ENCODE results near the gene ZNF483. TPM values are rescaled to one million over a fixed set of nuclear protein-coding genes. Genes with fewer than 3 reads are reported as not detected.
"Not testable (repeated sequence)": the region's sequence is repeated elsewhere in the genome, so short reads cannot be mapped to it uniquely, and the experiment has no call there.

Gene ZNF483
- total and polyA plus RNA-seq, 12 donors: 1.2 to 25.1 (median 16.6) TPM

- peaks cover 4 to 93% (median 24%) of the 10 kb centered on the region in 3 donors for H3K9me3 ChIP-seq (replicated peaks in 1 of 3)
- 91 to 97% (median 92%) methylated on average over 2 of the region's 2 CpGs for WGBS, 4 donors
- intact Hi-C loops (cut with DNase I): no loop called here
- H3K27me3 ChIP-seq: no peaks in the 10 kb centered on the region
- no peaks in the 10 kb centered on the region for H3K36me3 ChIP-seq (replicated peaks in 1 of 2)
- no peak overlapping the region for H3K4me3 ChIP-seq
- H3K27ac ChIP-seq: no peak overlapping the region
- TF ChIP-seq POLR2A (IDR thresholded peaks at IDR 0.05) (no peak), CTCF (IDR thresholded peaks at IDR 0.05) (no peak)
- H3K4me1 ChIP-seq (replicated peaks in 1 of 2): no peaks in the 10 kb centered on the region
- no peak for DNase-seq
Observed at GRCh38 chr9:111548623-111549022, 23.6 kb downstream of the ZNF483 start.

- H3K27me3 ChIP-seq; H3K4me1 ChIP-seq (replicated peaks in 1 of 2); intact Hi-C loops (cut with DNase I); DNase-seq; H3K4me3 ChIP-seq; H3K27ac ChIP-seq; H3K36me3 ChIP-seq (replicated peaks in 1 of 2): not testable (repeated sequence)
- peaks cover 0 to 43% (median 7%) of the 10 kb centered on the region in 3 donors for H3K9me3 ChIP-seq (replicated peaks in 1 of 3)
- WGBS, 4 donors: 89 to 96% (median 92%) methylated on average over 2 of the region's 2 CpGs
Observed at GRCh38 chr9:111555425-111555824, 30.4 kb downstream of the ZNF483 start.

- Histone ChIP-seq H3K36me3 (replicated peaks in 1 of 2) (peaks cover 0 to 14% of the 10 kb centered on the region in 2 donors), H3K27me3 (no peaks in the 10 kb centered on the region), H3K27ac (no peak overlapping the region), H3K4me1 (replicated peaks in 1 of 2) (no peaks in the 10 kb centered on the region), H3K4me3 (no peak overlapping the region), H3K9me3 (replicated peaks in 1 of 3) (peaks cover 0 to 13% (median 0%) of the 10 kb centered on the region in 3 donors)
- 92 to 96% (median 92%) methylated on average over 7 of the region's 7 CpGs for WGBS, 4 donors
- intact Hi-C loops (cut with DNase I): no loop called here
- peak in 1 of 7 donors; percentile 20 for DNase-seq
- TF ChIP-seq POLR2A (IDR thresholded peaks at IDR 0.05) (no peak), CTCF (IDR thresholded peaks at IDR 0.05) (no peak)
Observed at GRCh38 chr9:111559000-111559610, 34.1 kb downstream of the ZNF483 start.

GRCh38 chr9:111561165-111561719 lies 36.3 kb downstream of the ZNF483 start:
- no peaks in the 10 kb centered on the region for H3K9me3 ChIP-seq (replicated peaks in 1 of 3)
- no peak overlapping the region for H3K27ac ChIP-seq
- H3K27me3 ChIP-seq: no peaks in the 10 kb centered on the region
- intact Hi-C loops (cut with DNase I): no loop called here
- no peak for DNase-seq
- no peak overlapping the region for H3K4me3 ChIP-seq
- no peaks in the 10 kb centered on the region for H3K4me1 ChIP-seq (replicated peaks in 1 of 2)
- TF ChIP-seq CTCF (IDR thresholded peaks at IDR 0.05) (no peak), POLR2A (IDR thresholded peaks at IDR 0.05) (no peak)
- peaks cover 0 to 21% of the 10 kb centered on the region in 2 donors for H3K36me3 ChIP-seq (replicated peaks in 1 of 2)

GRCh38 chr9:111566234-111566633 lies 41.3 kb downstream of the ZNF483 start:
- Histone ChIP-seq H3K4me1 (replicated peaks in 1 of 2) (no peaks in the 10 kb centered on the region), H3K36me3 (replicated peaks in 1 of 2) (peaks cover 0 to 67% of the 10 kb centered on the region in 2 donors), H3K9me3 (replicated peaks in 1 of 3) (no peaks in the 10 kb centered on the region), H3K27ac (no peak overlapping the region), H3K27me3 (no peaks in the 10 kb centered on the region), H3K4me3 (no peak overlapping the region)
- intact Hi-C loops (cut with DNase I): no loop called here
- WGBS, 4 donors: 33 to 47% (median 39%) methylated on average over 1 of the region's 1 CpG
- TF ChIP-seq CTCF (IDR thresholded peaks at IDR 0.05) (no peak), POLR2A (IDR thresholded peaks at IDR 0.05) (no peak)
- DNase-seq: peak; percentile 25 to 69 (median 64)

GRCh38 chr9:111568127-111568526 lies 43.1 kb downstream of the ZNF483 start:
- 97 to 98% (median 97%) methylated on average over 4 of the region's 4 CpGs for WGBS, 4 donors
- H3K9me3 ChIP-seq (replicated peaks in 1 of 3); H3K4me3 ChIP-seq; H3K4me1 ChIP-seq (replicated peaks in 1 of 2); H3K27me3 ChIP-seq; H3K27ac ChIP-seq; intact Hi-C loops (cut with DNase I); DNase-seq: not testable (repeated sequence)
- peaks cover 0 to 73% of the 10 kb centered on the region in 2 donors for H3K36me3 ChIP-seq (replicated peaks in 1 of 2)
